Measurements from ENCODE around the gene PSMC5.
A peak's percentile ranks its signal among the peaks of the same experiment; 100 is the strongest.
"Not testable (repeated sequence)": the region's sequence is repeated elsewhere in the genome, so short reads cannot be mapped to it uniquely, and the experiment has no call there.

Gene PSMC5

GRCh38 chr17:63827002-63827800 lies at the start of gene PSMC5, which contains the start of gene FTSJ3:
PSMC5 (plus strand) TSS chr17:63827431; CDS start chr17:63827491, 60 bp downstream.
FTSJ3 (minus strand) TSS chr17:63827663; CDS start chr17:63826902, 761 bp downstream.
- DNase-seq: peak; percentile 97

- no peak for DNase-seq
These were observed 46.7 kb upstream of the PSMC5 start for GRCh38 chr17:63780507-63780906.

- no peak for DNase-seq
These were observed 46.3 kb upstream of the PSMC5 start for GRCh38 chr17:63780928-63781327.

GRCh38 chr17:63783522-63783921 lies 43.7 kb upstream of the PSMC5 start:
- no peak for DNase-seq

- DNase-seq: no peak
These were observed 41.7 kb upstream of the PSMC5 start for GRCh38 chr17:63785556-63785955.

GRCh38 chr17:63786117-63786516 lies 41.1 kb upstream of the PSMC5 start:
- DNase-seq: no peak

GRCh38 chr17:63786971-63787711 lies 40.1 kb upstream of the PSMC5 start:
- DNase-seq: no peak

GRCh38 chr17:63790057-63790456 lies 37.2 kb upstream of the PSMC5 start:
- no peak for DNase-seq

GRCh38 chr17:63792055-63792729 lies 35.0 kb upstream of the PSMC5 start:
- DNase-seq: no peak

GRCh38 chr17:63796375-63796774 lies 30.9 kb upstream of the PSMC5 start:
- not testable (repeated sequence) for DNase-seq

GRCh38 chr17:63798572-63799106 lies 28.6 kb upstream of the PSMC5 start:
- DNase-seq: no peak

- no peak for DNase-seq
These were observed 26.4 kb upstream of the PSMC5 start for GRCh38 chr17:63800783-63801182.

- DNase-seq: no peak
These were observed 22.9 kb upstream of the PSMC5 start for GRCh38 chr17:63804328-63804727.

GRCh38 chr17:63805591-63805990 lies 21.6 kb upstream of the PSMC5 start:
- DNase-seq: no peak

- DNase-seq: no peak
These were observed 17.3 kb upstream of the PSMC5 start for GRCh38 chr17:63809970-63810369.

- DNase-seq: no peak
These were observed 11.1 kb upstream of the PSMC5 start for GRCh38 chr17:63816123-63816522.

- DNase-seq: no peak
These were observed 10.6 kb upstream of the PSMC5 start for GRCh38 chr17:63816669-63817068.

- DNase-seq: no peak
These were observed 9.4 kb upstream of the PSMC5 start for GRCh38 chr17:63817736-63818385.

GRCh38 chr17:63819131-63819530 lies 8.1 kb upstream of the PSMC5 start:
- DNase-seq: no peak

GRCh38 chr17:63819585-63820537 lies 7.4 kb upstream of the PSMC5 start:
- no peak for DNase-seq

GRCh38 chr17:63820963-63821561 lies 6.2 kb upstream of the PSMC5 start:
- no peak for DNase-seq

Data from stimulated activated CD4-positive, alpha-beta T cell treated with anti-CD3 and anti-CD28 coated beads, Interleukin-15, amount 100 ng/mL, for 24 hours (primary cell).